Lung (tissue), 12 donors: ENCODE measurements around the gene TLE4. TPM values are rescaled to one million over a fixed set of nuclear protein-coding genes. Genes with fewer than 3 reads are reported as not detected.
"Not testable (repeated sequence)": the region's sequence is repeated elsewhere in the genome, so short reads cannot be mapped to it uniquely, and the experiment has no call there.

Source experiments
- ATAC-seq: fragments of 200-7000 bp; cut with Tn5 transposase; one replicate; pipeline ENCODE4 v1.9.1; 2020; ENCODE audit warnings: moderate number of reproducible peaks; ENCODE audit not compliant: insufficient read depth, low FRiP score
- DNase-seq, 3 donors: peaks; one replicate each; pipeline ENCODE4 v3.0.0-alpha.2; 2013 to 2017
- H3K27ac ChIP-seq, 2 donors: one replicate each; pipeline ENCODE4 v1.5.1; 2013; ENCODE audit warnings: mild to moderate bottlenecking in 2 of 2, moderate library complexity in 2 of 2, control low read depth in 1 of 2, inconsistent platforms in 1 of 2, low read depth in 1 of 2, low read length in 1 of 2
- H3K27me3 ChIP-seq, 3 donors: one replicate each; pipeline ENCODE4 v1.5.1; 2013; ENCODE audit warnings: low read length in 2 of 3; ENCODE audit not compliant: control insufficient read depth in 3 of 3, insufficient read depth in 3 of 3
- H3K36me3 ChIP-seq, 4 donors: one replicate each; pipeline ENCODE4 v1.5.1; 2013; ENCODE audit warnings: low read length in 4 of 4, mild to moderate bottlenecking in 1 of 4, moderate library complexity in 1 of 4; ENCODE audit not compliant: control insufficient read depth in 4 of 4, insufficient read depth in 4 of 4
- H3K4me1 ChIP-seq, 5 donors: one replicate each; pipeline ENCODE4 v1.5.1; 2013; ENCODE audit warnings: low read length in 5 of 5, mild to moderate bottlenecking in 2 of 5, moderate library complexity in 1 of 5; ENCODE audit not compliant: control insufficient read depth in 5 of 5, insufficient read depth in 5 of 5
- H3K4me3 ChIP-seq: one replicate; pipeline ENCODE4 v1.5.1; 2013; ENCODE audit warnings: mild to moderate bottlenecking, control low read depth, moderate library complexity
- H3K9ac ChIP-seq, 2 donors: one replicate each; pipeline ENCODE4 v1.5.1; 2013; ENCODE audit warnings: low read length in 2 of 2, control low read depth in 1 of 2; ENCODE audit not compliant: insufficient read depth in 1 of 2
- H3K9me3 ChIP-seq, 4 donors: one replicate each; pipeline ENCODE4 v1.5.1; 2013; ENCODE audit warnings: low read length in 3 of 4, mild to moderate bottlenecking in 1 of 4, moderate library complexity in 1 of 4; ENCODE audit not compliant: control insufficient read depth in 4 of 4, insufficient read depth in 3 of 4
- WGBS, 2 donors: extraction: QIAGEN DNeasy Blood & Tissue Kit; methylation state at CpG; one replicate each; pipeline ENCODE4 v1.1.7; 2013; 5-methylcytosine and 5-hydroxymethylcytosine counted together
- polyA plus RNA-seq, 2 donors: library from polyadenylated mRNA; stranded (reverse); fragments of 200-250 nt; gene quantifications; one replicate each; pipeline ENCODE4 v1.2.1, GENCODE V29; 2013
- total RNA-seq, 2 donors: library from RNA; depleted of rRNA in 1 of 2; stranded (reverse); fragments of >200 nt in 1 of 2; gene quantifications; one replicate each; pipeline ENCODE4 v1.2.1, GENCODE V29; 2014 to 2021
- TF ChIP-seq, protein P1 (sequence below): IDR thresholded peaks from 2 replicates; pipeline ENCODE4 v1.5.1; 2012; ENCODE audit warnings: mild to moderate bottlenecking; ENCODE audit errors: control extremely low read depth, extremely low read depth
- donor health status: control.
- donor health status: control.
- donor health status: Bipolar disorder and iron deficiency.
- donor health status: healthy.
- donor health status: DM: yes; HTN: yes; CAD: no.

The TLE4 gene
- total and polyA plus RNA-seq, 4 donors, result 6.1 to 44.1 (median 26.3) TPM

DNA sequence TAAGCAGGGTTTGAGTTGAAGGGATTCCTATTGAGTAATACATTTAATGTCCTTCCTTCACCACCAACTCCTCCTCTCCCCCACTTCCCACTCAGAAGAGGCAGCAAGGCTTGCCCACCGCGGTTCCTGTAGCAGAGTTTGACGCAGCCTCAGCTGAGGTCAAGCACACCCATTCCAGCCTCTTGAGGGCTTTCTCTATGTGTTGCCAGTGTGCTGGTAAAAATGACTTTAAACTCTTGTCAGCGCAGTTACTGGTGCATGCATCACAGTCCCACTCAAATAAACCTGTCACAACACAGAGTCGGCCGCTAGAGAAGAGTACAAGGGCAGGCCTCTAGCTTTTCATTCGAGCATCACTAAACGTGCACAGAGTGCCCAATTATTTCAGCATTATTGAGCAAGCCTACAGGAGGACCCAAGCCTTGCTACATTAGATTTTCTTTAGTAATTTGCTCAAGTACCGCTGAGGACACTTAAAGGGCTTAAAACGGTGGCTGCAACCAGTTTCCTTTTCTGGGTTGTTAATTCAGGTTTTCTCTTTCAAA, 79.6 kb downstream of the TLE4 start:
- Histone ChIP-seq H3K4me3 (no peak overlapping the region), H3K9me3 (no peaks in the 10 kb centered on the region), H3K9ac (no peak overlapping the region), H3K27me3 (no peaks in the 10 kb centered on the region), H3K4me1 (peaks cover 0 to 4% (median 0%) of the 10 kb centered on the region in 5 donors), H3K36me3 (peaks cover 0 to 4% (median 0%) of the 10 kb centered on the region in 4 donors), H3K27ac (no peak overlapping the region)
- TF ChIP-seq, protein P1, sequence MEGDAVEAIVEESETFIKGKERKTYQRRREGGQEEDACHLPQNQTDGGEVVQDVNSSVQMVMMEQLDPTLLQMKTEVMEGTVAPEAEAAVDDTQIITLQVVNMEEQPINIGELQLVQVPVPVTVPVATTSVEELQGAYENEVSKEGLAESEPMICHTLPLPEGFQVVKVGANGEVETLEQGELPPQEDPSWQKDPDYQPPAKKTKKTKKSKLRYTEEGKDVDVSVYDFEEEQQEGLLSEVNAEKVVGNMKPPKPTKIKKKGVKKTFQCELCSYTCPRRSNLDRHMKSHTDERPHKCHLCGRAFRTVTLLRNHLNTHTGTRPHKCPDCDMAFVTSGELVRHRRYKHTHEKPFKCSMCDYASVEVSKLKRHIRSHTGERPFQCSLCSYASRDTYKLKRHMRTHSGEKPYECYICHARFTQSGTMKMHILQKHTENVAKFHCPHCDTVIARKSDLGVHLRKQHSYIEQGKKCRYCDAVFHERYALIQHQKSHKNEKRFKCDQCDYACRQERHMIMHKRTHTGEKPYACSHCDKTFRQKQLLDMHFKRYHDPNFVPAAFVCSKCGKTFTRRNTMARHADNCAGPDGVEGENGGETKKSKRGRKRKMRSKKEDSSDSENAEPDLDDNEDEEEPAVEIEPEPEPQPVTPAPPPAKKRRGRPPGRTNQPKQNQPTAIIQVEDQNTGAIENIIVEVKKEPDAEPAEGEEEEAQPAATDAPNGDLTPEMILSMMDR, result no peak
- DNase-seq (peak in 2 of 3 donors; percentile 27 to 71), ATAC-seq (peak; percentile 59)
- WGBS, 2 donors, result 38 to 52% methylated on average over 10 of the region's 10 CpGs

DNA sequence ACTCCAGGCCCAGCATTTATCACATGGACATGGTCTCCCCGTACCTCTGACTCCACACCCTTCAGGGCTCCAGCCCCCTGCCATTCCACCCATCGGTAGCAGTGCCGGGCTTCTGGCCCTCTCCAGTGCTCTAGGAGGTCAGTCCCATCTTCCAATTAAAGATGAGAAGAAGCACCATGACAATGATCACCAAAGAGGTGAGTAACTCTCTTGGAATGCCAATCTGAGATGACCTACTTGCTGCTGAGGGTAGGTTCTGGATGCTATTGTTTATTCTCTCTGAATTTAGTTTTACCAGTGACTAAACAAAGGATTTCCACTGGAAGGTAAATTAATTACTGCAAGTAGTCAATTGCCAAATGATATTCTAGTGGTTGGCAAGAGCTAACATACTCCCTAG, 80.8 kb downstream of the TLE4 start:
- H3K27ac ChIP-seq, result no peak overlapping the region
- ATAC-seq (no peak), DNase-seq (no peak)
- no peak overlapping the region for H3K4me3 ChIP-seq
- H3K9ac ChIP-seq, result no peak overlapping the region
- no peaks in the 10 kb centered on the region for H3K27me3 ChIP-seq
- H3K36me3 ChIP-seq, result peaks cover 0 to 6% (median 0%) of the 10 kb centered on the region in 4 donors
- TF ChIP-seq, protein P1, result no peak
- H3K9me3 ChIP-seq, result no peaks in the 10 kb centered on the region
- WGBS, 2 donors, result 92 to 95% methylated on average over 3 of the region's 3 CpGs
- H3K4me1 ChIP-seq, result peaks cover 0 to 4% (median 0%) of the 10 kb centered on the region in 5 donors

DNA sequence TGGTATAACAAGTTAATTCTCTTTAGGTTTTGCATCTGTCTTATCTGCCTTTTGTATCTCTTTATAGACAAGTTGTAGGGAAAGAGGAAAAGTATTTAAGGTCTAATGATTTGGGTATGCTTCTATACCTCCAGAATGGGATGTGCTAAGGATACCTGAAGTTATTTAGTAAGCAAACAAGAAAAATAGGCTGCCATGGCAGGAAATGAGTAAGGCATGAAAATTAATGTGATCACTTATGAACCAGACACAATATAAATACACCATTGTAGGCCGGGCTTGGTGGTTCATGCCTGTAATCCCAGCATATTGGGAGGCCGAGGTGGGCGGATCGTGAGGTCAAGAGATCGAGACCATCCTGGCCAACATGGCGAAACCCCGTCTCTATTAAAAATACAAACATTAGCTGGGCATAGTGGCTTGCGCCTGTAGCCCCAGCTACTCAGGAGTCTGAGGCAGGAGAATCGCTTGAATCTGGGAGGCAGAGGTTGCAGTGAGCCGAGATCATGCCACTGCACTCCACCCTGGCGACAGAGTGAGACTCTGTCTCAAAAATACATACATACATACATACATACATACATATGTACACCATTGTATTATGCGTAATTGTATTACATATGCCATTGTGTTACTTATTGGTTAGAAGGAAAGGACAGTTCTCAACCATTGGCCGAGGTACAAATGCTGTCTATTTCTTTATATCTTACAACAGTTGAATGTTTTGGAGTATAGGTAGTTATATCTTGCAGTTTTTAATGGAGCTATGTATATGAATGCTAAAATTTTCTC, 83.0 kb downstream of the TLE4 start:
- ATAC-seq, H3K4me1 ChIP-seq: not testable (repeated sequence)
- 97 to 99% methylated on average over 13 of the region's 13 CpGs for WGBS, 2 donors

DNA sequence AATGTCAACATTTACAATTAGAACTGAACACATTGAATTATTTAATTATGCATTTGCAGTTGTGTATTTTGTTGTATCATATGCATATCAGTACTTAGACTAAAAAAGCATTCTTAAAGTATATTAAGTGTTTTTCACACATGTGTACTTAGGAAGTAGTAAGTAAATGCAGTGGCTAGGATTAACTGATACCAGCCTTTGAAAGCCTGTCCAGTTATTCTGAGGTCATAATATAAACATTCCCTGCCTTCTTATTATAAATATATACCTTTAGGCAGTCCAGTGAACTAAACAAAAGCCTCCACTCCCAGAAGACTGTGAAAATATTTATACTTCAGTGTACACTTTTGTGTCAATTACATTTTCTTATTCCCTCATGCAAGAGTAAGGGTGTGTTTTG, 83.8 kb downstream of the TLE4 start:
- no peak overlapping the region for H3K27ac ChIP-seq
- no peak overlapping the region for H3K4me3 ChIP-seq
- no peak for ATAC-seq
- H3K9ac ChIP-seq, result no peak overlapping the region
- peaks cover 0 to 6% (median 0%) of the 10 kb centered on the region in 4 donors for H3K36me3 ChIP-seq
- H3K4me1 ChIP-seq, result peaks cover 0 to 4% (median 0%) of the 10 kb centered on the region in 5 donors
- no peaks in the 10 kb centered on the region for H3K9me3 ChIP-seq
- TF ChIP-seq, protein P1, result no peak
- no peak for DNase-seq
- H3K27me3 ChIP-seq, result no peaks in the 10 kb centered on the region

More for the DNA sequence above, 83.0 kb downstream of the TLE4 start:
- H3K27me3 ChIP-seq, H3K27ac ChIP-seq, H3K4me3 ChIP-seq, H3K9me3 ChIP-seq, H3K36me3 ChIP-seq, DNase-seq, H3K9ac ChIP-seq: not testable (repeated sequence)
